Measurements from ENCODE around the gene OPN1SW.
A peak's percentile ranks its signal among the peaks of the same experiment; 100 is the strongest.

The OPN1SW gene

DNA sequence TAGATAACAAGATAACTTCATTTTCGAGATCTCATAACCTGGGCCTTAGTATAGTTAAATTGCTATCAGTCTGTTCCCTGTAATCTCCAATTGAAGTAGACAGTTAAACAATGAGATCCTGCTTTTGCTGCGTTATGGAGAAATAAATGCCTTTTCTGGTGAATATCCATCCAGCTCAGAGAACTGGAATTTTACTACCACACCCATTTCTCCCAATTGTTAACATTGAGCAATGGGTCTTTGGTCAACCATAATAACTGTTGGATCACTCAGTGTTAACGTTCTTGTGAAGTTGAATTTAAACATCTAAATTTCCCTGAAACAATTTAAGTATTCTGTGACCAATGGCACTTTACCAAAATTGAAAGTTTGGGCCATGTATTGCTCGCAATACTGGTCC lies 33.4 kb downstream of the OPN1SW start:
- H3K4me1 ChIP-seq (ENCODE audit: insufficient read depth, low read length, severe bottlenecking), result peaks cover 26% of the 10 kb centered on the region
- TF ChIP-seq EZH2 (IDR thresholded peaks at IDR 0.05; ENCODE audit: borderline replicate concordance, low read length), result no peak
- TF ChIP-seq, protein P1, sequence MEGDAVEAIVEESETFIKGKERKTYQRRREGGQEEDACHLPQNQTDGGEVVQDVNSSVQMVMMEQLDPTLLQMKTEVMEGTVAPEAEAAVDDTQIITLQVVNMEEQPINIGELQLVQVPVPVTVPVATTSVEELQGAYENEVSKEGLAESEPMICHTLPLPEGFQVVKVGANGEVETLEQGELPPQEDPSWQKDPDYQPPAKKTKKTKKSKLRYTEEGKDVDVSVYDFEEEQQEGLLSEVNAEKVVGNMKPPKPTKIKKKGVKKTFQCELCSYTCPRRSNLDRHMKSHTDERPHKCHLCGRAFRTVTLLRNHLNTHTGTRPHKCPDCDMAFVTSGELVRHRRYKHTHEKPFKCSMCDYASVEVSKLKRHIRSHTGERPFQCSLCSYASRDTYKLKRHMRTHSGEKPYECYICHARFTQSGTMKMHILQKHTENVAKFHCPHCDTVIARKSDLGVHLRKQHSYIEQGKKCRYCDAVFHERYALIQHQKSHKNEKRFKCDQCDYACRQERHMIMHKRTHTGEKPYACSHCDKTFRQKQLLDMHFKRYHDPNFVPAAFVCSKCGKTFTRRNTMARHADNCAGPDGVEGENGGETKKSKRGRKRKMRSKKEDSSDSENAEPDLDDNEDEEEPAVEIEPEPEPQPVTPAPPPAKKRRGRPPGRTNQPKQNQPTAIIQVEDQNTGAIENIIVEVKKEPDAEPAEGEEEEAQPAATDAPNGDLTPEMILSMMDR (IDR thresholded peaks at IDR 0.05; ENCODE audit: low read length), result no peak
- no peaks in the 10 kb centered on the region for H3K9me3 ChIP-seq (ENCODE audit: low read length)
- no peaks in the 10 kb centered on the region for H3F3A ChIP-seq (ENCODE audit: insufficient read depth, low read length)
- no peaks in the 10 kb centered on the region for H3K9me2 ChIP-seq (ENCODE audit: low read depth, low read length)
- peaks cover 79% of the 10 kb centered on the region for H3K79me2 ChIP-seq (ENCODE audit: insufficient read depth, low read length)
- no peak overlapping the region for H3K27ac ChIP-seq (ENCODE audit: low read depth, low read length, poor library complexity, severe bottlenecking)
- H3K4me2 ChIP-seq (ENCODE audit: low read length), result peak overlapping the region; percentile 1; the same call in 1 of the 2 replicates
- H4K20me1 ChIP-seq (ENCODE audit: insufficient read depth, low read length), result no peaks in the 10 kb centered on the region
- no peak overlapping the region for H2AFZ ChIP-seq (ENCODE audit: low read length)
- peaks cover 16% of the 10 kb centered on the region; the same call in 1 of the 2 replicates for H3K36me3 ChIP-seq (ENCODE audit: insufficient read depth, low read length)
- no peak overlapping the region for H3K9ac ChIP-seq (ENCODE audit: low read length)
- H3K4me3 ChIP-seq (ENCODE audit: low read depth, low read length, poor library complexity, severe bottlenecking), result no peak overlapping the region
- no peaks in the 10 kb centered on the region for H3K27me3 ChIP-seq (ENCODE audit: insufficient read depth, low read length)

DNA sequence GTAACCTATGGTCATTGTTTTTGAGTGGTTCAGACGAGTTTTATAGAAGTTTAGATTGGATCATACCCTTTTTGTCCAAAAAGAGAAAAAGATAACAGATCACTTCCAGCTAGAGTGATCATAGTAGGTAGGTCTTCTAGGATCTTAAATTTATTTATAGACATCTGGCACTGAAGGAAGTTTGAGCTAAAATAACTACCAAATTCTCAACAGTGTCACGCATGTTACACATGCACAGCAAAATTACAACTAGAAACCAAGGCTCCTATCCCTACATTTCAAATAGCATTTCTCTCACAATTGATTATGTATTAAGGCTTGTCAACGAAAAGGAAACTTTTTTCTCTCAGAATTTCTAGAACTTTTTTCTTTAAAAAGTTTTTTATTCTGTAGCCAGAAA lies 34.1 kb downstream of the OPN1SW start:
- TF ChIP-seq, protein P1 (IDR thresholded peaks at IDR 0.05; ENCODE audit: low read length), result no peak
- TF ChIP-seq EZH2 (IDR thresholded peaks at IDR 0.05; ENCODE audit: borderline replicate concordance, low read length), result no peak
- Histone ChIP-seq H3K4me2 (ENCODE audit: low read length) (peak overlapping the region; percentile 78; the same call in 1 of the 2 replicates), H4K20me1 (ENCODE audit: insufficient read depth, low read length) (no peaks in the 10 kb centered on the region)

DNA sequence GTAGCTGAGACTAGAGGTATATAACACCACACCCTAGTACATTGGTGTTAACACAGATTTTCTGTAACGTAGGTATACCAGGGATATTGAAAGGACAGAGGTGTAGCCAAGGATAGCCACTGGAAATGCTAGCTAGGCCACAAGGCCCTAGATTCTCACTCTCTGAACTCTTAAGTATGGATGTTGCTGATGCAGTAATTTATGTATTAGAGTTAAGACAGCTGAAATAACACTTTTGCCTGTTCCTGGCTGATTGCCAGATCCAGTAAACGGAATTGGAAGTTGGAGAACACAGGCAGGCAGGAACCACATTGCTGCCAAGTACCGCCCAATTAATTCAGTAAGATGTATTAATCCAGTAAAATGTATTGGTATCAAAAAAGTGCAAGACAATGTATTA lies 34.6 kb downstream of the OPN1SW start:
- Histone ChIP-seq H3K4me3 (ENCODE audit: low read depth, low read length, poor library complexity, severe bottlenecking) (peak overlapping the region; percentile 75), H3K27ac (ENCODE audit: low read depth, low read length, poor library complexity, severe bottlenecking) (no peak overlapping the region), H2AFZ (ENCODE audit: low read length) (no peak overlapping the region), H3K9me2 (ENCODE audit: low read depth, low read length) (no peaks in the 10 kb centered on the region), H4K20me1 (ENCODE audit: insufficient read depth, low read length) (no peaks in the 10 kb centered on the region), H3K27me3 (ENCODE audit: insufficient read depth, low read length) (no peaks in the 10 kb centered on the region), H3K36me3 (ENCODE audit: insufficient read depth, low read length) (peaks cover 12% of the 10 kb centered on the region; the same call in 1 of the 2 replicates), H3K9me3 (ENCODE audit: low read length) (no peaks in the 10 kb centered on the region), H3K4me1 (ENCODE audit: insufficient read depth, low read length, severe bottlenecking) (peaks cover 26% of the 10 kb centered on the region), H3K4me2 (ENCODE audit: low read length) (peak overlapping the region; percentile 78), H3K79me2 (ENCODE audit: insufficient read depth, low read length) (peaks cover 67% of the 10 kb centered on the region), H3K9ac (ENCODE audit: low read length) (0 out of 2 replicates have a peak overlapping the region, but pooled peaks have one; percentile 3), H3F3A (ENCODE audit: insufficient read depth, low read length) (no peaks in the 10 kb centered on the region)
- TF ChIP-seq, protein P1 (IDR thresholded peaks at IDR 0.05; ENCODE audit: low read length), result no peak
- TF ChIP-seq EZH2 (IDR thresholded peaks at IDR 0.05; ENCODE audit: borderline replicate concordance, low read length), result no peak

More for the DNA sequence above, 34.1 kb downstream of the OPN1SW start:
- no peaks in the 10 kb centered on the region for H3K9me3 ChIP-seq (ENCODE audit: low read length)
- H3K36me3 ChIP-seq (ENCODE audit: insufficient read depth, low read length), result peaks cover 14% of the 10 kb centered on the region; the same call in 1 of the 2 replicates
- H3F3A ChIP-seq (ENCODE audit: insufficient read depth, low read length), result no peaks in the 10 kb centered on the region
- no peaks in the 10 kb centered on the region for H3K9me2 ChIP-seq (ENCODE audit: low read depth, low read length)
- H3K27me3 ChIP-seq (ENCODE audit: insufficient read depth, low read length), result no peaks in the 10 kb centered on the region
- H3K9ac ChIP-seq (ENCODE audit: low read length), result no peak overlapping the region
- no peak overlapping the region for H2AFZ ChIP-seq (ENCODE audit: low read length)
- peaks cover 26% of the 10 kb centered on the region for H3K4me1 ChIP-seq (ENCODE audit: insufficient read depth, low read length, severe bottlenecking)
- H3K27ac ChIP-seq (ENCODE audit: low read depth, low read length, poor library complexity, severe bottlenecking), result no peak overlapping the region
- H3K4me3 ChIP-seq (ENCODE audit: low read depth, low read length, poor library complexity, severe bottlenecking), result peak overlapping the region; percentile 75
- H3K79me2 ChIP-seq (ENCODE audit: insufficient read depth, low read length), result peaks cover 72% of the 10 kb centered on the region

All from OCI-LY1 (cell line).